NCI-H1930 (cell line): ENCODE results near the gene ANXA4.
A peak's percentile ranks its signal among the peaks of the same experiment; 100 is the strongest.
"Not testable (repeated sequence)": the region's sequence is repeated elsewhere in the genome, so short reads cannot be mapped to it uniquely, and the experiment has no call there.

Source experiments
- DNase-seq, 2 experiments: peaks; one replicate each; lab custom pipeline; 2025; lab: John Stamatoyannopoulos, UW

The ANXA4 gene

GRCh38 chr2:69776886-69777785, 35.2 kb downstream of the ANXA4 start:
- DNase-seq: no peak

- DNase-seq: no peak
Measured at GRCh38 chr2:69777786-69778105, 35.8 kb downstream of the ANXA4 start.

GRCh38 chr2:69779258-69780001, 37.5 kb downstream of the ANXA4 start:
- no peak for DNase-seq

GRCh38 chr2:69780921-69781320, 39.0 kb downstream of the ANXA4 start:
- DNase-seq: no peak

GRCh38 chr2:69781321-69782248, 39.7 kb downstream of the ANXA4 start:
- peak in 1 of 2 experiments; percentile 46 for DNase-seq

- no peak for DNase-seq
Measured at GRCh38 chr2:69784228-69784627, 42.3 kb downstream of the ANXA4 start.

- no peak for DNase-seq
Measured at GRCh38 chr2:69785358-69785757, 43.4 kb downstream of the ANXA4 start.

- no peak for DNase-seq
Measured at GRCh38 chr2:69786052-69786560, 44.2 kb downstream of the ANXA4 start.

GRCh38 chr2:69789175-69789721, 47.3 kb downstream of the ANXA4 start:
- no peak for DNase-seq

GRCh38 chr2:69789772-69790600, 48.1 kb downstream of the ANXA4 start:
- no peak for DNase-seq

- DNase-seq: no peak
Measured at GRCh38 chr2:69790601-69790959, 48.6 kb downstream of the ANXA4 start.

- no peak for DNase-seq
Measured at GRCh38 chr2:69791045-69791444, 49.1 kb downstream of the ANXA4 start.

GRCh38 chr2:69796174-69796573, 54.2 kb downstream of the ANXA4 start:
- no peak for DNase-seq

GRCh38 chr2:69797235-69797634, 55.3 kb downstream of the ANXA4 start:
- no peak for DNase-seq

- no peak for DNase-seq
Measured at GRCh38 chr2:69797836-69798289, 55.9 kb downstream of the ANXA4 start.

- DNase-seq: no peak
Measured at GRCh38 chr2:69798290-69798908, 56.5 kb downstream of the ANXA4 start.

- no peak for DNase-seq
Measured at GRCh38 chr2:69798909-69799526, 57.1 kb downstream of the ANXA4 start.

- peak in 1 of 2 experiments; percentile 35 for DNase-seq
Measured at GRCh38 chr2:69801745-69802290, 59.9 kb downstream of the ANXA4 start.

- DNase-seq: not testable (repeated sequence)
Measured at GRCh38 chr2:69802781-69803367, 60.9 kb downstream of the ANXA4 start.
